ENCODE measurements around the gene SLC17A6. TPM values are rescaled to one million over a fixed set of nuclear protein-coding genes. Genes with fewer than 3 reads are reported as not detected.

The SLC17A6 gene
- total RNA-seq, 6 experiments from 2014 or later, result not detected

DNA sequence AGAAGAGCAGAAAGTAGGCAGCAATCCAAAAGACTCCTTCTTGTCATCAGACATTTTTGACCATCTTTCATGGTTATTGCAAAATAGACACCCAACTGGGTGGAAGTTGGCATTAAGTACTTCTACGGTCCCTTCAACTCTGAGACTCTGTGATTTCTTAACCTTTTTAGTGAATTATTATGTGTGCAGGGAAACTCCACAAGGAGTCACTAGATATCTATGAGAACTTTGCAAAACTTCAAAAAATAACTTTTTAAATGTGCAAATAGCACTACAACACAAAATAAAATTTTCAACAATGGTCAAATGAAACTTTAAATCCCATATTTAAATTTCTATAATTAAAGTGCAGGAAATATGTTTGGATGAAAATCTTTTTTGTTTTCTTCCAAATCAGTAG lies 88.7 kb downstream of the SLC17A6 start:
- DNase-seq, result no peak
- intact Hi-C loops (cut with DNase I), result no loop called here
- WGBS (ENCODE audit: insufficient coverage, low coverage, low lambda C conversion rate, missing lambda C conversion rate), result 47% methylated on average over 1 of the region's 1 CpG
- Histone ChIP-seq H3K4me3 (no peak overlapping the region), H3K27ac (no peak overlapping the region), H3K4me1 (no peaks in the 10 kb centered on the region), H3K9me3 (no peaks in the 10 kb centered on the region), H3K27me3 (no peaks in the 10 kb centered on the region), H3K36me3 (no peaks in the 10 kb centered on the region)
- ATAC-seq, result no peak
- TF ChIP-seq, protein P1, sequence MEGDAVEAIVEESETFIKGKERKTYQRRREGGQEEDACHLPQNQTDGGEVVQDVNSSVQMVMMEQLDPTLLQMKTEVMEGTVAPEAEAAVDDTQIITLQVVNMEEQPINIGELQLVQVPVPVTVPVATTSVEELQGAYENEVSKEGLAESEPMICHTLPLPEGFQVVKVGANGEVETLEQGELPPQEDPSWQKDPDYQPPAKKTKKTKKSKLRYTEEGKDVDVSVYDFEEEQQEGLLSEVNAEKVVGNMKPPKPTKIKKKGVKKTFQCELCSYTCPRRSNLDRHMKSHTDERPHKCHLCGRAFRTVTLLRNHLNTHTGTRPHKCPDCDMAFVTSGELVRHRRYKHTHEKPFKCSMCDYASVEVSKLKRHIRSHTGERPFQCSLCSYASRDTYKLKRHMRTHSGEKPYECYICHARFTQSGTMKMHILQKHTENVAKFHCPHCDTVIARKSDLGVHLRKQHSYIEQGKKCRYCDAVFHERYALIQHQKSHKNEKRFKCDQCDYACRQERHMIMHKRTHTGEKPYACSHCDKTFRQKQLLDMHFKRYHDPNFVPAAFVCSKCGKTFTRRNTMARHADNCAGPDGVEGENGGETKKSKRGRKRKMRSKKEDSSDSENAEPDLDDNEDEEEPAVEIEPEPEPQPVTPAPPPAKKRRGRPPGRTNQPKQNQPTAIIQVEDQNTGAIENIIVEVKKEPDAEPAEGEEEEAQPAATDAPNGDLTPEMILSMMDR (IDR thresholded peaks at IDR 0.05), result peak in 1 of 4 donors; percentile 8
- TF ChIP-seq POLR2A (IDR thresholded peaks at IDR 0.05), result no peak

Other genes with a start within 250 kb of the SLC17A6 start
- gene ANO5, start 145.3 kb upstream of the SLC17A6 start, total RNA-seq, result 1 to 10 TPM; 1.8 to 5.6 (median 4.6) TPM